Tibial nerve (tissue), 4 donors: Measurements from ENCODE around the gene ADGRE2. TPM values are rescaled to one million over a fixed set of nuclear protein-coding genes. Genes with fewer than 3 reads are reported as not detected.

Source experiments
- DNase-seq, 2 donors: peaks; one replicate each; pipeline ENCODE4 v3.0.0-alpha.2; 2019; ENCODE audit warnings: low spot score in 2 of 2
- H3K27ac ChIP-seq, 4 donors: fragments of 200-600 bp; sonication (generic) in 3 of 4; one replicate each; pipeline ENCODE4 v1.5.1; 2017 to 2019; ENCODE audit warnings: mild to moderate bottlenecking in 1 of 4
- H3K27me3 ChIP-seq, 2 donors: fragments of 200-600 bp; sonication (generic) in 1 of 2; one replicate each; pipeline versions ENCODE4 v1.5.1 to v1.6.0; 2017 to 2019
- H3K36me3 ChIP-seq, 3 donors: fragments of 200-600 bp; sonication (generic); one replicate each; pipeline ENCODE4 v1.5.1; 2018 to 2019
- H3K4me1 ChIP-seq, 4 donors: fragments of 200-600 bp; sonication (generic) in 3 of 4; one replicate each; pipeline ENCODE4 v1.5.1; 2017 to 2019
- H3K4me3 ChIP-seq, 4 donors: fragments of 200-600 bp; sonication (generic) in 3 of 4; one replicate each; pipeline ENCODE4 v1.5.1; 2017 to 2019; ENCODE audit warnings: mild to moderate bottlenecking in 1 of 4, moderate library complexity in 1 of 4
- H3K9me3 ChIP-seq, 4 donors: fragments of 200-600 bp; sonication (generic) in 3 of 4; one replicate each; pipeline ENCODE4 v1.5.1; 2017 to 2019
- CTCF ChIP-seq, 5 experiments: fragments of 200-600 bp in 3 of 5; fragments of 450-650 bp in 2 of 5; sonication (generic) in 3 of 5; IDR thresholded peaks; one replicate each; pipeline ENCODE4 v1.5.1; 2016 to 2019; ENCODE audit warnings: antibody characterized with exemption in 5 of 5, mild to moderate bottlenecking in 3 of 5, moderate library complexity in 2 of 5
- EP300 ChIP-seq, 2 donors: sonication (generic); formaldehyde crosslinking; IDR thresholded peaks; one replicate each; pipeline ENCODE4 v1.6.1; 2017; ENCODE audit warnings: antibody characterized with exemption in 2 of 2, mild to moderate bottlenecking in 1 of 2
- POLR2A ChIP-seq, 2 donors: fragments of 450-650 bp; IDR thresholded peaks; one replicate each; pipeline ENCODE4 v1.6.1; 2017; ENCODE audit warnings: antibody characterized with exemption in 2 of 2, mild to moderate bottlenecking in 2 of 2, moderate library complexity in 2 of 2
- WGBS, 2 donors: methylation state at CpG; one replicate each; pipeline ENCODE4 v1.1.5; 2018; 5-methylcytosine and 5-hydroxymethylcytosine counted together
- total RNA-seq, 4 donors: library from RNA; depleted of rRNA; stranded (reverse); fragments of >200 nt; gene quantifications; one replicate each; pipeline ENCODE4 v1.1.0, GENCODE V29; 2016

ADGRE2 gene
- total RNA-seq, 4 donors from 2014 or later, result 1.3 to 6.0 (median 4.0) TPM

GRCh38 chr19:14814982-14815652 lies 36.8 kb upstream of the ADGRE2 start:
- Histone ChIP-seq H3K9me3 (no peaks in the 10 kb centered on the region), H3K4me1 (no peaks in the 10 kb centered on the region), H3K27ac (no peak overlapping the region), H3K36me3 (no peaks in the 10 kb centered on the region), H3K27me3 (no peaks in the 10 kb centered on the region), H3K4me3 (no peak overlapping the region)
- TF ChIP-seq POLR2A (IDR thresholded peaks at IDR 0.05), result no peak
- no peak for TF ChIP-seq EP300 (IDR thresholded peaks at IDR 0.05)
- TF ChIP-seq CTCF (IDR thresholded peaks at IDR 0.05), result no peak
- DNase-seq, result no peak
- WGBS, 2 donors, result 73% methylated on average over 2 of the region's 2 CpGs

GRCh38 chr19:14809272-14810057 lies 31.1 kb upstream of the ADGRE2 start:
- Histone ChIP-seq H3K36me3 (no peaks in the 10 kb centered on the region), H3K4me3 (no peak overlapping the region), H3K27ac (no peak overlapping the region), H3K4me1 (peaks cover 0 to 8% (median 0%) of the 10 kb centered on the region in 4 donors), H3K27me3 (no peaks in the 10 kb centered on the region), H3K9me3 (no peaks in the 10 kb centered on the region)
- no peak for TF ChIP-seq POLR2A (IDR thresholded peaks at IDR 0.05)
- TF ChIP-seq CTCF (IDR thresholded peaks at IDR 0.05), result no peak
- no peak for TF ChIP-seq EP300 (IDR thresholded peaks at IDR 0.05)
- WGBS, 2 donors, result 37% methylated on average over 9 of the region's 9 CpGs
- no peak for DNase-seq

DNA sequence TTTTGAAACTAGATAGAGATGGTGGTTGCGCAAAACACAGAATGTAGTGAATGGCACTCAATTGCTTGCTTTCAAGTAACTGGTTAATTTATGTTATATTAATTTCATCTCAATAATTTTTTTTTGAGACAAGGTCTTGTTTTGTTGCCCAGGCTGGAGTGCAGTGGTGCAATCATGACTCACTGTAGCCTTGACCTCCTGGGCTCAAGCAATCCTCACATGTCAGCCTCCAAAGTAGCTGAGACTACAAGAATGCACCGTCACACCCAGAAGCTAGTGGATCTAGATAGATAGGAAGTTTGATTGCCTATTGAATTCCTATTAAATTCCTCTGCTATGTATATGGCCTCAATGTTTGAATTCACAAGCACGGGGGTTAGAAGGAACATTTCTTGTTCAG lies 26.4 kb upstream of the ADGRE2 start:
- 62 to 68% methylated on average over 3 of the region's 3 CpGs for WGBS, 2 donors
- no peaks in the 10 kb centered on the region for H3K36me3 ChIP-seq
- TF ChIP-seq EP300 (IDR thresholded peaks at IDR 0.05) (no peak), CTCF (IDR thresholded peaks at IDR 0.05) (no peak), POLR2A (IDR thresholded peaks at IDR 0.05) (no peak)
- DNase-seq, result no peak
- H3K9me3 ChIP-seq, result no peaks in the 10 kb centered on the region
- no peaks in the 10 kb centered on the region for H3K27me3 ChIP-seq
- no peak overlapping the region for H3K4me3 ChIP-seq
- no peak overlapping the region for H3K27ac ChIP-seq
- H3K4me1 ChIP-seq, result peaks cover 0 to 7% (median 0%) of the 10 kb centered on the region in 4 donors

DNA sequence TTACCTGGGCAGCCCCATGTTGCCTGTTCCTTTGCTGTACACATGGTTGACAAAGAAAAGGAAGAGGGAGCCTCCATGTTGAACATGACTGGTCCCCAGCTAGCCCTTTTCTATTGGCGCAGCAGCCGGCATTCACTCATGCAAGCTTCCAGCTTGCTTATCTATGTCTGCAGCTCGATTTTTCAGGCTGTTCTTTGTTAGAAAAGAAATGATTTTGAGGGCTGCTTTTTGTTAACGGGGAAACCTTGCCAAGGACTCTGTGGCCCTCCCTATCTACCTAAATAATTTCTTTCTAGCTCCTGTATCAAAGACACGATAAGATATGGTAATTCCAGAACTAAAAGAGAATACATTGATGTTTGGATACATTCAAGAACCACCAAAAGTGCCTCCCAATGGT lies 20.4 kb upstream of the ADGRE2 start:
- no peak for TF ChIP-seq POLR2A (IDR thresholded peaks at IDR 0.05)
- no peak for TF ChIP-seq EP300 (IDR thresholded peaks at IDR 0.05)
- no peak for TF ChIP-seq CTCF (IDR thresholded peaks at IDR 0.05)

GRCh38 chr19:14796021-14796420 lies 17.7 kb upstream of the ADGRE2 start:
- no peak overlapping the region for H3K4me3 ChIP-seq
- WGBS, 2 donors, result 93 to 94% methylated on average over 11 of the region's 11 CpGs
- DNase-seq, result no peak
- no peaks in the 10 kb centered on the region for H3K36me3 ChIP-seq
- H3K27ac ChIP-seq, result no peak overlapping the region
- TF ChIP-seq EP300 (IDR thresholded peaks at IDR 0.05), result no peak
- TF ChIP-seq CTCF (IDR thresholded peaks at IDR 0.05), result no peak
- no peak for TF ChIP-seq POLR2A (IDR thresholded peaks at IDR 0.05)
- H3K9me3 ChIP-seq, result peaks cover 0 to 5% (median 1%) of the 10 kb centered on the region in 4 donors
- no peaks in the 10 kb centered on the region for H3K27me3 ChIP-seq
- no peaks in the 10 kb centered on the region for H3K4me1 ChIP-seq

More for the DNA sequence above, 20.4 kb upstream of the ADGRE2 start:
- 79 to 85% methylated on average over 5 of the region's 5 CpGs for WGBS, 2 donors
- no peak for DNase-seq
- H3K4me1 ChIP-seq, result no peaks in the 10 kb centered on the region
- H3K36me3 ChIP-seq, result no peaks in the 10 kb centered on the region
- H3K4me3 ChIP-seq, result no peak overlapping the region
- no peak overlapping the region for H3K27ac ChIP-seq
- no peaks in the 10 kb centered on the region for H3K27me3 ChIP-seq
- no peaks in the 10 kb centered on the region for H3K9me3 ChIP-seq
